H9 (cell line): ENCODE results near the gene TMPRSS3. TPM values are rescaled to one million over a fixed set of nuclear protein-coding genes. Genes with fewer than 3 reads are reported as not detected.

Experiments
- DNase-seq: peaks from one replicate; pipeline ENCODE4 v3.0.0-alpha.2; 2017
- H2AFZ ChIP-seq: one replicate; pipeline ENCODE4 v1.6.1; 2013; ENCODE audit warnings: mild to moderate bottlenecking, low read length, control low read depth, moderate library complexity
- H2AK5ac ChIP-seq: 2 replicates; pipeline ENCODE4 v1.6.1; 2013; ENCODE audit warnings: low read length, control low read depth, mixed read lengths; ENCODE audit not compliant: insufficient read length
- H2BK120ac ChIP-seq: one replicate; pipeline ENCODE4 v1.6.1; 2013; ENCODE audit warnings: low read depth, mild to moderate bottlenecking, low read length, control low read depth, inconsistent platforms; ENCODE audit not compliant: poor library complexity, severe bottlenecking
- H2BK12ac ChIP-seq: 2 replicates; pipeline ENCODE4 v1.6.1; 2013; ENCODE audit warnings: low read length, control low read depth, mixed read lengths, low read depth; ENCODE audit not compliant: insufficient read length
- H2BK15ac ChIP-seq: 2 replicates; pipeline ENCODE4 v1.6.1; 2013; ENCODE audit warnings: low read depth, low read length, control low read depth
- H2BK20ac ChIP-seq: one replicate; pipeline ENCODE4 v1.6.1; 2013; ENCODE audit warnings: low read depth, mild to moderate bottlenecking, low read length, control low read depth, inconsistent platforms; ENCODE audit not compliant: poor library complexity, severe bottlenecking
- H2BK5ac ChIP-seq: 2 replicates; pipeline ENCODE4 v1.6.1; 2013; ENCODE audit warnings: low read length, control low read depth, mixed read lengths; ENCODE audit not compliant: insufficient read length
- H3K14ac ChIP-seq: 2 replicates; pipeline ENCODE4 v1.6.1; 2013; ENCODE audit warnings: low read length, control low read depth; ENCODE audit not compliant: insufficient read depth
- H3K18ac ChIP-seq: 2 replicates; pipeline ENCODE4 v1.6.1; 2013; ENCODE audit warnings: low read depth, mild to moderate bottlenecking, mixed read lengths, low read length, control low read depth; ENCODE audit not compliant: insufficient read length
- H3K23ac ChIP-seq: 2 replicates; pipeline ENCODE4 v1.6.1; 2013; ENCODE audit warnings: low read length, control low read depth, mixed read lengths, low read depth; ENCODE audit not compliant: insufficient read length
- H3K23me2 ChIP-seq: 2 replicates; pipeline ENCODE4 v1.6.1; 2013; ENCODE audit warnings: low read depth, mild to moderate bottlenecking, mixed read lengths, low read length, control low read depth; ENCODE audit not compliant: insufficient read length, poor library complexity, severe bottlenecking
- H3K27ac ChIP-seq: 2 replicates; pipeline ENCODE4 v1.5.1; 2013; ENCODE audit warnings: low read length, control low read depth, mixed read lengths, low read depth; ENCODE audit not compliant: insufficient read length
- H3K27me3 ChIP-seq: 2 replicates; pipeline ENCODE4 v1.6.1; 2013; ENCODE audit warnings: low read length, control low read depth, inconsistent platforms; ENCODE audit not compliant: insufficient read depth
- H3K4ac ChIP-seq: 2 replicates; pipeline ENCODE4 v1.6.1; 2013; ENCODE audit warnings: low read depth, mild to moderate bottlenecking, control low read depth, inconsistent platforms, low read length, moderate library complexity
- H3K4me1 ChIP-seq: 2 replicates; pipeline ENCODE4 v1.6.1; 2013; ENCODE audit warnings: low read length, control low read depth, inconsistent platforms; ENCODE audit not compliant: insufficient read depth
- H3K4me2 ChIP-seq: 2 replicates; pipeline ENCODE4 v1.6.1; 2013; ENCODE audit warnings: low read length, control low read depth, mixed read lengths; ENCODE audit not compliant: insufficient read length, insufficient read depth
- H3K56ac ChIP-seq: 2 replicates; pipeline ENCODE4 v1.6.1; 2013; ENCODE audit warnings: low read depth, mild to moderate bottlenecking, mixed read lengths, low read length, control low read depth; ENCODE audit not compliant: insufficient read length
- H3K79me1 ChIP-seq: 2 replicates; pipeline ENCODE4 v1.6.1; 2013; ENCODE audit warnings: low read depth, mild to moderate bottlenecking, moderate library complexity, low read length, control low read depth, inconsistent platforms; ENCODE audit not compliant: insufficient read depth, poor library complexity, severe bottlenecking
- H3K79me2 ChIP-seq: 2 replicates; pipeline ENCODE4 v1.6.1; 2013; ENCODE audit warnings: low read length, control low read depth, inconsistent platforms; ENCODE audit not compliant: insufficient read depth
- H3K9ac ChIP-seq: 2 replicates; pipeline ENCODE4 v1.6.1; 2013; ENCODE audit warnings: low read length, control low read depth, mixed read lengths; ENCODE audit not compliant: insufficient read length; ENCODE audit errors: extremely low read depth
- H3K9me3 ChIP-seq: one replicate; pipeline ENCODE4 v1.6.1; 2013; ENCODE audit warnings: low read depth, low read length, inconsistent platforms; ENCODE audit not compliant: control insufficient read depth
- H3T11ph ChIP-seq: one replicate; pipeline ENCODE4 v1.6.1; 2013; ENCODE audit warnings: mild to moderate bottlenecking, low read length, control low read depth, inconsistent platforms
- H4K20me1 ChIP-seq: one replicate; pipeline ENCODE4 v1.6.1; 2013; ENCODE audit not compliant: control insufficient read depth, insufficient read length, insufficient read depth
- H4K5ac ChIP-seq: 2 replicates; pipeline ENCODE4 v1.6.1; 2013; ENCODE audit warnings: low read depth, mild to moderate bottlenecking, mixed read lengths, low read length, control low read depth; ENCODE audit not compliant: insufficient read length
- H4K8ac ChIP-seq: replicated peaks from 2 replicates; pipeline ENCODE4 v1.6.1; 2013; ENCODE audit warnings: low read length, control low read depth, mixed read lengths, low read depth; ENCODE audit not compliant: insufficient read length
- H4K91ac ChIP-seq: 2 replicates; pipeline ENCODE4 v1.6.1; 2013; ENCODE audit warnings: low read depth, mild to moderate bottlenecking, moderate library complexity, mixed read lengths, low read length, control low read depth; ENCODE audit not compliant: insufficient read length
- H3K27ac Mint-ChIP-seq, 3 experiments: 2 replicates in 2 of 3; 3 replicates in 1 of 3; pipeline ENCODE4 v1.8.0; 2020 to 2021; ENCODE audit warnings: mixed read lengths in 3 of 3, mild to moderate bottlenecking in 1 of 3, moderate library complexity in 1 of 3
- H3K27me3 Mint-ChIP-seq: 2 replicates; pipeline ENCODE4 v1.8.0; 2021; ENCODE audit warnings: low read depth, mild to moderate bottlenecking, moderate library complexity, mixed read lengths
- H3K36me3 Mint-ChIP-seq, 3 experiments: 2 replicates in 2 of 3; 3 replicates in 1 of 3; pipeline ENCODE4 v1.8.0; 2020 to 2021; ENCODE audit warnings: low read depth in 3 of 3, mixed read lengths in 3 of 3; ENCODE audit not compliant: insufficient read depth in 1 of 3
- H3K4me1 Mint-ChIP-seq, 2 experiments: 2 replicates each; pipeline ENCODE4 v1.8.0; 2020; ENCODE audit warnings: mixed read lengths in 2 of 2
- H3K4me3 Mint-ChIP-seq, 2 experiments: 2 replicates in 1 of 2; 3 replicates in 1 of 2; pipeline ENCODE4 v1.8.0; 2020 to 2021; ENCODE audit warnings: mild to moderate bottlenecking in 2 of 2, mixed read lengths in 2 of 2, moderate library complexity in 1 of 2
- H3K9me3 Mint-ChIP-seq, 2 experiments: 2 replicates in 1 of 2; 3 replicates in 1 of 2; pipeline ENCODE4 v1.8.0; 2020; ENCODE audit warnings: mild to moderate bottlenecking in 2 of 2, mixed read lengths in 2 of 2, moderate library complexity in 1 of 2
- CTCF ChIP-seq: fragments of 200-600 bp; sonication (generic); conservative IDR thresholded peaks from 3 replicates; pipeline ENCODE4 v1.8.0; 2021; ENCODE audit warnings: antibody characterized with exemption, mild to moderate bottlenecking
- WGBS: extraction: QIAGEN DNeasy Blood & Tissue Kit; methylation state at CpG from one replicate; pipeline ENCODE4 v1.1.7; 2013; ENCODE audit warnings: missing lambda C conversion rate, low lambda C conversion rate, mixed read lengths; ENCODE audit not compliant: insufficient read length; ENCODE audit errors: extremely low coverage; 5-methylcytosine and 5-hydroxymethylcytosine counted together
- total RNA-seq: library from RNA; stranded (reverse); gene quantifications from 2 replicates; pipeline ENCODE4 v1.2.1, GENCODE V29; 2021

TMPRSS3 gene
- total RNA-seq, 1 experiment from 2014 or later: 0.31 TPM

GRCh38 chr21:42375506-42375905 is 20.3 kb downstream of the TMPRSS3 start:
- no peaks in the 10 kb centered on the region; a peak in 1 of 5 replicates for H3K9me3 Mint-ChIP-seq
- H3K27ac Mint-ChIP-seq: no peak overlapping the region
- Histone ChIP-seq H4K5ac (no peak overlapping the region), H2BK120ac (no peak overlapping the region), H2BK12ac (no peak overlapping the region), H2BK15ac (no peak overlapping the region), H2AK5ac (no peak overlapping the region), H3K14ac (peak overlapping the region; percentile 29; the same call in 1 of the 2 replicates), H2BK20ac (no peak overlapping the region), H3K4me1 (no peaks in the 10 kb centered on the region), H3K18ac (no peak overlapping the region), H3K79me1 (no peaks in the 10 kb centered on the region), H3K27me3 (no peaks in the 10 kb centered on the region), H3K79me2 (no peaks in the 10 kb centered on the region), H3K27ac (no peak overlapping the region), H3T11ph (no peak overlapping the region), H2BK5ac (no peak overlapping the region), H3K23ac (no peak overlapping the region), H3K9me3 (no peaks in the 10 kb centered on the region), H3K56ac (no peak overlapping the region), H4K20me1 (no peaks in the 10 kb centered on the region), H2AFZ (no peak overlapping the region), H3K9ac (no peak overlapping the region), H3K4me2 (no peak overlapping the region), H4K91ac (no peak overlapping the region), H3K4ac (no peak overlapping the region), H3K23me2 (no peaks in the 10 kb centered on the region), H4K8ac (no peak overlapping the region)
- peaks cover 29% of the 10 kb centered on the region for H3K27me3 Mint-ChIP-seq
- no peak overlapping the region; a peak in 1 of 5 replicates for H3K4me3 Mint-ChIP-seq
- no peak for DNase-seq
- peaks cover 6 to 11% of the 10 kb centered on the region in 2 experiments for H3K4me1 Mint-ChIP-seq
- no peaks in the 10 kb centered on the region for H3K36me3 Mint-ChIP-seq
- no CpG with 5 or more reads among the region's 11 CpGs for WGBS
- no peak for TF ChIP-seq CTCF
